ENCODE results near the gene ARHGAP15.

GRCh38 chr2:143615562-143615961 lies 486.3 kb downstream of the ARHGAP15 start:
- no peak for TF ChIP-seq EGR1 (IDR thresholded peaks at IDR 0.05)
- TF ChIP-seq TCF12 (IDR thresholded peaks at IDR 0.05; ENCODE audit: low read depth) = no peak
- no peak for TF ChIP-seq TEAD4 (IDR thresholded peaks at IDR 0.05)
- TF ChIP-seq MAX (IDR thresholded peaks at IDR 0.05) = no peak
- TF ChIP-seq CEBPB (IDR thresholded peaks at IDR 0.05) = no peak
- no peak for TF ChIP-seq REST (IDR thresholded peaks at IDR 0.05; ENCODE audit: low read depth)
- TF ChIP-seq EP300 (IDR thresholded peaks at IDR 0.05; ENCODE audit: borderline replicate concordance) = no peak
- no peak for TF ChIP-seq FOXM1 (IDR thresholded peaks at IDR 0.05; ENCODE audit: borderline replicate concordance, low read depth)
- TF ChIP-seq RAD21 (IDR thresholded peaks at IDR 0.05; ENCODE audit: low read depth) = no peak
- no peak for TF ChIP-seq TAF1 (IDR thresholded peaks at IDR 0.05; ENCODE audit: low read depth)
- no peak for TF ChIP-seq CREB1 (IDR thresholded peaks at IDR 0.05; ENCODE audit: low read depth)
- TF ChIP-seq, protein P1, sequence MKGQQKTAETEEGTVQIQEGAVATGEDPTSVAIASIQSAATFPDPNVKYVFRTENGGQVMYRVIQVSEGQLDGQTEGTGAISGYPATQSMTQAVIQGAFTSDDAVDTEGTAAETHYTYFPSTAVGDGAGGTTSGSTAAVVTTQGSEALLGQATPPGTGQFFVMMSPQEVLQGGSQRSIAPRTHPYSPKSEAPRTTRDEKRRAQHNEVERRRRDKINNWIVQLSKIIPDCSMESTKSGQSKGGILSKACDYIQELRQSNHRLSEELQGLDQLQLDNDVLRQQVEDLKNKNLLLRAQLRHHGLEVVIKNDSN (IDR thresholded peaks at IDR 0.05) = no peak
- no peak for TF ChIP-seq YY1 (IDR thresholded peaks at IDR 0.05; ENCODE audit: low read depth)
- no peak for TF ChIP-seq ZBTB7A (IDR thresholded peaks at IDR 0.05; ENCODE audit: low read depth)

All from Ishikawa (cell line).